Gastrocnemius medialis (tissue), 4 donors: ENCODE data around the gene CCDC158. TPM values are rescaled to one million over a fixed set of nuclear protein-coding genes. Genes with fewer than 3 reads are reported as not detected.
A peak's percentile ranks its signal among the peaks of the same experiment; 100 is the strongest.

Experiments used
- ATAC-seq, 2 donors: fragments of 150-250 bp; one replicate each; pipeline ENCODE4 v1.9.1; 2016
- DNase-seq, 2 donors: peaks; one replicate each; pipeline ENCODE4 v3.0.0-alpha.2; 2019
- H3K27ac ChIP-seq, 4 donors: fragments of 200-600 bp; sonication (generic); 1 replicate in 1 of 4; 2 replicates in 3 of 4; pipeline ENCODE4 v1.5.1; 2016 to 2018; ENCODE audit warnings: mild to moderate bottlenecking in 2 of 4, moderate library complexity in 1 of 4
- H3K27me3 ChIP-seq, 3 donors: fragments of 200-600 bp; sonication (generic) in 2 of 3; 1 replicate in 1 of 3; 2 replicates in 2 of 3; pipeline versions ENCODE4 v1.5.1 to v1.6.0; 2016 to 2019; ENCODE audit warnings: mild to moderate bottlenecking in 1 of 3, moderate library complexity in 1 of 3
- H3K36me3 ChIP-seq, 2 donors: fragments of 200-600 bp; sonication (generic) in 1 of 2; one replicate each; pipeline ENCODE4 v1.5.1; 2017 to 2018
- H3K4me1 ChIP-seq, 2 donors: fragments of 200-600 bp; sonication (generic) in 1 of 2; one replicate each; pipeline ENCODE4 v1.5.1; 2016 to 2017; ENCODE audit warnings: mild to moderate bottlenecking in 2 of 2
- H3K4me3 ChIP-seq, 4 donors: fragments of 200-600 bp; sonication (generic) in 3 of 4; 1 replicate in 1 of 4; 2 replicates in 3 of 4; pipeline ENCODE4 v1.5.1; 2016 to 2019; ENCODE audit warnings: mild to moderate bottlenecking in 2 of 4
- H3K9me3 ChIP-seq, 3 donors: fragments of 200-600 bp; sonication (generic) in 2 of 3; 1 replicate in 1 of 3; 2 replicates in 2 of 3; pipeline ENCODE4 v1.5.1; 2016 to 2019
- POLR2A ChIP-seq, 2 donors: fragments of 450-650 bp; IDR thresholded peaks; one replicate each; pipeline ENCODE4 v1.6.1; 2017; ENCODE audit warnings: antibody characterized with exemption in 2 of 2, mild to moderate bottlenecking in 2 of 2, moderate library complexity in 2 of 2
- in situ Hi-C, 4 donors: fragments of 200-750 bp; cut with MboI; loops; one replicate each; pipeline versions ENCODE4 v1.15.0 to v1.8.0; 2017; ENCODE audit warnings: low sequenced_read_pairs in 4 of 4
- intact Hi-C: fragments of 100-400 bp; cut with DNase I; formaldehyde crosslinking; loops from one replicate; pipeline ENCODE4 v1.15.1; 2023; ENCODE audit warnings: low total_unique reads
- total RNA-seq, 4 donors: library from RNA; depleted of rRNA; stranded (reverse); fragments of >200 nt; gene quantifications; one replicate each; pipeline versions ENCODE4 v1.1.0 to v1.2.3, GENCODE V29; 2016
- TF ChIP-seq, protein P1 (sequence below), 5 experiments: fragments of 450-650 bp in 3 of 5; fragments of 200-600 bp in 2 of 5; sonication (generic) in 2 of 5; IDR thresholded peaks in 4 of 5; conservative IDR thresholded peaks in 1 of 5; 1 replicate in 4 of 5; 2 replicates in 1 of 5; pipeline ENCODE4 v1.5.1; 2016 to 2019; ENCODE audit warnings: antibody characterized with exemption in 5 of 5, mild to moderate bottlenecking in 3 of 5, moderate library complexity in 3 of 5

Gene CCDC158
- total RNA-seq, 4 donors from 2014 or later: not detected

DNA sequence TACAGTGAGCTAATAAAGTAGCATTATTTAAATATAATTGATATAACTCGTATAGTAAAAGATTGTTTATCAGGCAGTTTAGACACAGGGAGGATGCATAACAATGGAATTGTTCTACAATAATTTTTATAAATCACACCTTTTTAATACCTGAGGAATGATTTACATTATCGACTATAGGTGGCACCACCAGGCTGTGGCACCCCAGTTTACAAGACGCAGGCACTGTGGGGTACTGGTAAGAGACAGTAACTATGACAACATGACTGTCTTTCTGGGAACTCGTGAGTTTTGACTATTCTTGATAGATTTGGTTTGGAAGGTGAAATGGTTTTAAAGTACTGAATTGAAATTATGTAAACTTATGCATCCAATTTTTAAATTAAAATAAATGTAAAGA lies 141.5 kb downstream of the CCDC158 start:
- intact Hi-C loops (no loop called here), in situ Hi-C loops (no loop called here)
- H3K4me1 ChIP-seq: peaks cover 9 to 18% of the 10 kb centered on the region in 2 donors
- no peak overlapping the region for H3K4me3 ChIP-seq
- TF ChIP-seq, protein P1, sequence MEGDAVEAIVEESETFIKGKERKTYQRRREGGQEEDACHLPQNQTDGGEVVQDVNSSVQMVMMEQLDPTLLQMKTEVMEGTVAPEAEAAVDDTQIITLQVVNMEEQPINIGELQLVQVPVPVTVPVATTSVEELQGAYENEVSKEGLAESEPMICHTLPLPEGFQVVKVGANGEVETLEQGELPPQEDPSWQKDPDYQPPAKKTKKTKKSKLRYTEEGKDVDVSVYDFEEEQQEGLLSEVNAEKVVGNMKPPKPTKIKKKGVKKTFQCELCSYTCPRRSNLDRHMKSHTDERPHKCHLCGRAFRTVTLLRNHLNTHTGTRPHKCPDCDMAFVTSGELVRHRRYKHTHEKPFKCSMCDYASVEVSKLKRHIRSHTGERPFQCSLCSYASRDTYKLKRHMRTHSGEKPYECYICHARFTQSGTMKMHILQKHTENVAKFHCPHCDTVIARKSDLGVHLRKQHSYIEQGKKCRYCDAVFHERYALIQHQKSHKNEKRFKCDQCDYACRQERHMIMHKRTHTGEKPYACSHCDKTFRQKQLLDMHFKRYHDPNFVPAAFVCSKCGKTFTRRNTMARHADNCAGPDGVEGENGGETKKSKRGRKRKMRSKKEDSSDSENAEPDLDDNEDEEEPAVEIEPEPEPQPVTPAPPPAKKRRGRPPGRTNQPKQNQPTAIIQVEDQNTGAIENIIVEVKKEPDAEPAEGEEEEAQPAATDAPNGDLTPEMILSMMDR (IDR thresholded peaks at IDR 0.05 in 4 of 5, conservative IDR thresholded peaks at IDR 0.05 in 1 of 5): no peak
- TF ChIP-seq POLR2A (IDR thresholded peaks at IDR 0.05): no peak
- H3K27me3 ChIP-seq: no peaks in the 10 kb centered on the region
- no peak overlapping the region for H3K27ac ChIP-seq
- H3K9me3 ChIP-seq: no peaks in the 10 kb centered on the region
- ATAC-seq: no peak
- DNase-seq: no peak
- no peaks in the 10 kb centered on the region for H3K36me3 ChIP-seq

DNA sequence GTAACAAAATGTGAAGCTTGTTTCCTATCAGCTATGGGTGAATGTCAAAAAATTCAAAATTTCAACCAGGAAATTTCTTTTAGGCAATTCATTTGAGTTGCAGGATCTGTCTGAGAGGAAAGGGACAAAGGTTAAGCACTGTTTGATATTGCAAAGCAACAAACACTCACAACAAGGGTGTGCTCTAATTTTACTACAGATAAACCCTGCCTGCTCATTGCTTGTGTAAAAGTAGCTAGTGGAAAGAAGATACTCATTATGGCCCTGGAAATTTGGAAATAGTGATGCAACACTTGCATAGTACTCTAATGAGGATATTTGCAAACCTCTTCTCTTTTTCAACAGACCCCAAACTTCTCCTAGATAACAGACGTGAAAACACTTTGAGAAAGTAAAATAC lies 142.4 kb downstream of the CCDC158 start:
- ATAC-seq: no peak
- intact Hi-C loops (no loop called here), in situ Hi-C loops (no loop called here)

DNA sequence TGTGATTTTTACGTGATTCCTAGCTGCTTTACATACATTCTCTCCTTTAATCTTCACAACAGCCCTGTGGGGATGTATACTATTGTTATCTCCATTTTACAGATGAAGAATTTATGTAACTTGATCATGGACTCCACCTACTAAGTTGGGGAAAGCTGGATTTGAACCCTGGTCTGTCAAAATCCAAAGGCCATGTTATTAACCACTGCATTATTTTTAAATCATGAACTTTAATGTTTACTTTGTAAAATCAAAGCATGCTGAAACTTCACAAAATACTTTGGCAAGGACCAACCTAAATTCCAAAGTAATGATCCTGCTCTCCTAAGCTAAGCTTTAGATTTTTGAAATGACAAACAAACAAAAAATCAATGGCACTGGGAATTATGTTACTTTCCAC lies 143.3 kb downstream of the CCDC158 start:
- in situ Hi-C loops (no loop called here), intact Hi-C loops (no loop called here)
- TF ChIP-seq POLR2A (IDR thresholded peaks at IDR 0.05): no peak
- TF ChIP-seq, protein P1 (IDR thresholded peaks at IDR 0.05 in 4 of 5, conservative IDR thresholded peaks at IDR 0.05 in 1 of 5): no peak
- no peaks in the 10 kb centered on the region for H3K27me3 ChIP-seq
- DNase-seq: no peak
- no peak overlapping the region for H3K27ac ChIP-seq
- H3K4me3 ChIP-seq: no peak overlapping the region
- H3K36me3 ChIP-seq: no peaks in the 10 kb centered on the region
- no peak for ATAC-seq
- peaks cover 9 to 11% of the 10 kb centered on the region in 2 donors for H3K4me1 ChIP-seq
- H3K9me3 ChIP-seq: no peaks in the 10 kb centered on the region

More for the DNA sequence above, 142.4 kb downstream of the CCDC158 start:
- Histone ChIP-seq H3K9me3 (no peaks in the 10 kb centered on the region), H3K4me1 (peaks cover 9 to 18% of the 10 kb centered on the region in 2 donors), H3K4me3 (no peak overlapping the region), H3K36me3 (no peaks in the 10 kb centered on the region), H3K27ac (no peak overlapping the region), H3K27me3 (no peaks in the 10 kb centered on the region)
- no peak for DNase-seq
- TF ChIP-seq POLR2A (IDR thresholded peaks at IDR 0.05): no peak
- TF ChIP-seq, protein P1 (IDR thresholded peaks at IDR 0.05 in 4 of 5, conservative IDR thresholded peaks at IDR 0.05 in 1 of 5): no peak

DNA sequence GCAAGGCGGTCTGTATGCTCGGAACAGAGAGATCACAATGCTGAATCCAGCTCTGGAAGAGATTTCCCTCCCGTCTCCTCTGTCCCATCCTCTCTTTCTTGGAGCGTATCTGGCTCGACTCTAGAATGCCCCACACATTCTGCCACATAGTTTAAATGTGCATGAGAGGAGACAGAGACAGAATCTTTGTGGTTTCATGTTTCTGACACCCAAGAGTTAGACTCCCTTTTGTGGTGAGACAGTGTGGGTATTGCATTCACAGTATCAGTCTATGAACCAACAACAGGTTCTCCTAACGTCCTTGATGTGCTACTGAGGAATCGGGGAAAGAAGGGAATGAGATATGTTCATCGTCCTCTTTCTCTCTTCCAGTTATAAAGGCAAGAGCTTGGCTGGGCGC lies 144.1 kb downstream of the CCDC158 start:
- no peaks in the 10 kb centered on the region for H3K36me3 ChIP-seq
- no peak overlapping the region for H3K27ac ChIP-seq
- ATAC-seq (peak; percentile 23 to 44), DNase-seq (no peak)
- H3K4me1 ChIP-seq: peaks cover 9 to 11% of the 10 kb centered on the region in 2 donors
- no peaks in the 10 kb centered on the region for H3K9me3 ChIP-seq
- no peak for TF ChIP-seq POLR2A (IDR thresholded peaks at IDR 0.05)
- TF ChIP-seq, protein P1 (IDR thresholded peaks at IDR 0.05 in 4 of 5, conservative IDR thresholded peaks at IDR 0.05 in 1 of 5): no peak
- no peaks in the 10 kb centered on the region for H3K27me3 ChIP-seq
- in situ Hi-C loops: no loop called here
- intact Hi-C loops: no loop called here
- no peak overlapping the region for H3K4me3 ChIP-seq

DNA sequence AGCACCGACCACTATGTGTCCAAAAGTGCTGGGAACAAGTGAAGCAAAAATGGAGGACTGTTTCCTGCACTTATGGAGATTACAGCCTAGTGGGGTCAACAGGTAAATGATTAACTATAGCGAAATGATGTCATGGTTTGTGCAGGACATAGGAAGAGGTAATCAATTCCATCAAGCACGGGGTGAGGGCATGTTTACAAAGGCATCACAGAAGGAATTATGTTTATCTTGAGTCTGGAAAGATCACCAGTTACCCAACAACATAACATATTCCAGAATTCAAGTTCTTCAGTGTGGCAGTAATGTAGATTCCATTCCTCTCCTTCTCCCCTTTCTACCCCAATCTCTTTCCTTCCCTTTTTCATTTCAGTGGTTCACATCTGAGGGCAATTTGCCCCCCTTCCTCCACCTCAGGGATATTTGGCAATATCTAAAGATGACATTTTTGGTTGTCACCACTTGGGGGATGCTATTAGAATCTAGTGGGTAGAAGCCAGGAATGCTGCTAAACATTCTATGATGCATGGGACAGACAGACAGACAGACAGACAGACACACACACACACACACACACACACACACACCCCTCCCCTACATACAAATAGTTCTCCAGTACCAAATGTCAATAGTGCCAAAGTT lies 145.3 kb downstream of the CCDC158 start:
- H3K4me1 ChIP-seq: peaks cover 4 to 6% of the 10 kb centered on the region in 2 donors
- no peak overlapping the region for H3K4me3 ChIP-seq
- intact Hi-C loops (no loop called here), in situ Hi-C loops (no loop called here)
- no peaks in the 10 kb centered on the region for H3K9me3 ChIP-seq
- DNase-seq: no peak
- H3K27ac ChIP-seq: no peak overlapping the region
- no peaks in the 10 kb centered on the region for H3K27me3 ChIP-seq
- ATAC-seq: no peak
- no peaks in the 10 kb centered on the region for H3K36me3 ChIP-seq
- TF ChIP-seq POLR2A (IDR thresholded peaks at IDR 0.05): no peak
- TF ChIP-seq, protein P1 (IDR thresholded peaks at IDR 0.05 in 4 of 5, conservative IDR thresholded peaks at IDR 0.05 in 1 of 5): no peak
